Measurements from ENCODE around the gene MGLL. TPM values are rescaled to one million over a fixed set of nuclear protein-coding genes. Genes with fewer than 3 reads are reported as not detected.

Gene MGLL
- total RNA-seq, 5 donors from 2014 or later (not counting 1 experiment from before 2014, with no cell fraction given), result 0.78 to 3.7 (median 1.8) TPM

DNA sequence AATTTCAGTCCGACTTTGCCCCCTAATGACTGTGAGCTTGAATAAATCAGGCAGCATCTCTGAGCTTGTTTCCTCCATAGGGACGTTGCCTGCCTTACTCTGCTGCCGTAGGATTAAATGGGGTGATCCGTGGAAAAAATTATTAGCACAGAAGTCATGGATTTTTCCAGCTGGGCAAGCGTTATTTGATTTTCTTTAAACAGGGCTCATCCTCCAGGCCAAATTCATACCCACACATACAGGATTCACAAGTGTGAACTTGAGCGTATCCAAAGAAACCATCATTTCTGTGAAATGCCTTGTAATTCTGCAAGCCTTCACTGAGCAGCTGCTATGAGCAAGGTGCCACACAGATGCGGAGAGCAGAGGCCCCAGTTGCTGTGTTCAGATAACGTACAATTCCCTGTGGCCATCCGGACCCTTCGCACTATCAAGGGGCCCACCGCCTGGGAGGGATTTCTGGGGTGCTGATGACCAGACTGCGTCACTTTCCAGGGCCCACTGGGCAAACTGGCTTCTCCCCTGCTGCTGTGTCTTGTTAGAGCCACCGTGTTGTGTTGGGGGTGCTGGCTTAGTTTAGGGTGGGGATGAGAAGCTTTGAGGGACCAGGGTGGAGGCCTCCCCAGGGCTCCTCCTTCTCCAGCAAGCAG lies 61.4 kb downstream of the MGLL start:
- H3K4me1 Mint-ChIP-seq, result peaks cover 7 to 15% (median 11%) of the 10 kb centered on the region in 3 donors
- Histone ChIP-seq H3K4me1 (ENCODE audit: control insufficient read depth in 1 of 2, extremely low read depth in 1 of 2, insufficient read depth in 2 of 2, low read length in 2 of 2) (peaks cover 0 to 13% of the 10 kb centered on the region in 2 experiments), H3K36me3 (ENCODE audit: control insufficient read depth in 2 of 2, extremely low read depth in 1 of 2, insufficient read depth in 1 of 2, low read length in 1 of 2) (no peaks in the 10 kb centered on the region), H3K4me3 (ENCODE audit: control insufficient read depth in 1 of 2, extremely low read depth in 1 of 2, low read length in 1 of 2) (no peak overlapping the region), H3K27ac (ENCODE audit: low read length) (no peak overlapping the region), H3K9me3 (no peaks in the 10 kb centered on the region), H3K27me3 (replicated peaks in 1 of 2; ENCODE audit: control insufficient read depth in 2 of 2, extremely low read depth in 1 of 2, insufficient read depth in 2 of 2, low read length in 1 of 2) (peaks cover 0 to 44% of the 10 kb centered on the region in 2 experiments)
- H3K27me3 Mint-ChIP-seq, result peaks cover 3 to 14% of the 10 kb centered on the region in 2 donors
- ChIA-PET POLR2A (no interaction called here), CTCF (no interaction called here)
- no peaks in the 10 kb centered on the region for H3K36me3 Mint-ChIP-seq
- no peak overlapping the region for H3K4me3 Mint-ChIP-seq
- 83% methylated on average over 11 of the region's 13 CpGs for WGBS (ENCODE audit: insufficient coverage)
- H3K27ac Mint-ChIP-seq, result no peak overlapping the region
- ATAC-seq (replicated peaks in 1 of 4) (no peak), DNase-seq (no peak)
- H3K9me3 Mint-ChIP-seq, result no peaks in the 10 kb centered on the region

GRCh38 chr3:127760361-127760760 lies 62.0 kb downstream of the MGLL start:
- 95% methylated on average over 13 of the region's 14 CpGs for WGBS (ENCODE audit: insufficient coverage)
- H3K27me3 Mint-ChIP-seq, result peaks cover 3 to 10% of the 10 kb centered on the region in 2 donors
- peaks cover 0 to 13% of the 10 kb centered on the region in 2 experiments for H3K4me1 ChIP-seq (ENCODE audit: control insufficient read depth in 1 of 2, extremely low read depth in 1 of 2, insufficient read depth in 2 of 2, low read length in 2 of 2)

DNA sequence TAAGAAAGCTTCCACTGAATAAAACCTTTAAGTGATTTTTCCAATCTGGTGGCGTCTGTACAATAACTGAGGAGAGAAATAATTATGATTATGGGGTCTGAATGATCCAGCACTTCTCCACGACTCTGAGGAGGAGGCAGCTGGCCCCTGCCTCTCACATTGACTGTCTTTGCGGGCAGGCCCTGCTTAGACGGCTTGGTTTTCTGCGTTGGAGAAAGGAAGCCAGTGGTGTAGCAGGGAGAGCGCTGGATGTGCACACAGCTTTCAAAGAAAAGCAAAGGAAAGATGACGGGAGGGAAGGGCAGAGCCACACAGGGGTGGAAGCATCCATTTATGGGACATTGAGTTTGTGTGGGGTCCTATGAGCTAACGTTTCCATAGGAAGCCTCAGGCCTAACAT lies 62.5 kb downstream of the MGLL start:
- Histone ChIP-seq H3K4me1 (ENCODE audit: control insufficient read depth in 1 of 2, extremely low read depth in 1 of 2, insufficient read depth in 2 of 2, low read length in 2 of 2) (peaks cover 0 to 15% of the 10 kb centered on the region in 2 experiments), H3K36me3 (ENCODE audit: control insufficient read depth in 2 of 2, extremely low read depth in 1 of 2, insufficient read depth in 1 of 2, low read length in 1 of 2) (no peaks in the 10 kb centered on the region), H3K27ac (ENCODE audit: low read length) (no peak overlapping the region), H3K9me3 (no peaks in the 10 kb centered on the region), H3K27me3 (replicated peaks in 1 of 2; ENCODE audit: control insufficient read depth in 2 of 2, extremely low read depth in 1 of 2, insufficient read depth in 2 of 2, low read length in 1 of 2) (peaks cover 0 to 41% of the 10 kb centered on the region in 2 experiments), H3K4me3 (ENCODE audit: control insufficient read depth in 1 of 2, extremely low read depth in 1 of 2, low read length in 1 of 2) (no peak overlapping the region)
- Mint-ChIP-seq H3K4me1 (peaks cover 15 to 25% (median 18%) of the 10 kb centered on the region in 3 donors), H3K36me3 (no peaks in the 10 kb centered on the region), H3K9me3 (no peaks in the 10 kb centered on the region), H3K27me3 (peaks cover 3 to 11% of the 10 kb centered on the region in 2 donors), H3K27ac (no peak overlapping the region), H3K4me3 (no peak overlapping the region)
- ATAC-seq (replicated peaks in 1 of 4) (no peak), DNase-seq (no peak)
- WGBS (ENCODE audit: insufficient coverage), result 71% methylated on average over 7 of the region's 8 CpGs
- POLR2A ChIA-PET, result no interaction called here
- CTCF ChIA-PET, result no interaction called here

More at GRCh38 chr3:127760361-127760760, 62.0 kb downstream of the MGLL start:
- ATAC-seq (replicated peaks in 1 of 4) (no peak), DNase-seq (no peak)
- Histone ChIP-seq H3K36me3 (ENCODE audit: control insufficient read depth in 2 of 2, extremely low read depth in 1 of 2, insufficient read depth in 1 of 2, low read length in 1 of 2) (no peaks in the 10 kb centered on the region), H3K27me3 (replicated peaks in 1 of 2; ENCODE audit: control insufficient read depth in 2 of 2, extremely low read depth in 1 of 2, insufficient read depth in 2 of 2, low read length in 1 of 2) (peaks cover 0 to 41% of the 10 kb centered on the region in 2 experiments), H3K4me3 (ENCODE audit: control insufficient read depth in 1 of 2, extremely low read depth in 1 of 2, low read length in 1 of 2) (no peak overlapping the region), H3K27ac (ENCODE audit: low read length) (no peak overlapping the region), H3K9me3 (no peaks in the 10 kb centered on the region)
- no peaks in the 10 kb centered on the region for H3K9me3 Mint-ChIP-seq
- CTCF ChIA-PET, result no interaction called here
- no peak overlapping the region for H3K4me3 Mint-ChIP-seq
- no peaks in the 10 kb centered on the region for H3K36me3 Mint-ChIP-seq
- no peak overlapping the region for H3K27ac Mint-ChIP-seq
- peaks cover 10 to 20% (median 14%) of the 10 kb centered on the region in 3 donors for H3K4me1 Mint-ChIP-seq
- POLR2A ChIA-PET, result no interaction called here

DNA sequence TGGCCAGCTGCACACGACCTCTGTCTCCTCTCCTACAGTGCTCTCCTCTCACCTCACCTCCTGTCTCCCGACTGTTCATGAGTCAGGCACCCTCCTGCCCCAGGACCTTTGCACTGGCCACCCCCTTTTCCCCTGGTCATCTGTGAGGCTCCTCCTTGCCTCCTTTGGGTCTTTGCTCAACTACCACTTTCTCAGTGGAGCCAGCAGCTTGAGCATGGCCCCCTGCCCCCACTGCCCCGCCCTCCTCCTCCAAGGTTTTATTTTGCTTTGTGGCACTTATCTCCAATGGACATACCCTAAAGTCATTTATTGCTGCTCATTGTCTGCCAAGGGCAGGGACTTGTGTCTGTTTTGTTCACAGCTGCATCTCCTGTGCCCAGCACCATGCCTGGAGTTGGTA lies 64.3 kb downstream of the MGLL start:
- Histone ChIP-seq H3K4me1 (ENCODE audit: control insufficient read depth in 1 of 2, extremely low read depth in 1 of 2, insufficient read depth in 2 of 2, low read length in 2 of 2) (peaks cover 6 to 18% of the 10 kb centered on the region in 2 experiments), H3K4me3 (ENCODE audit: control insufficient read depth in 1 of 2, extremely low read depth in 1 of 2, low read length in 1 of 2) (no peak overlapping the region), H3K27me3 (replicated peaks in 1 of 2; ENCODE audit: control insufficient read depth in 2 of 2, extremely low read depth in 1 of 2, insufficient read depth in 2 of 2, low read length in 1 of 2) (peaks cover 0 to 46% of the 10 kb centered on the region in 2 experiments), H3K27ac (ENCODE audit: low read length) (no peak overlapping the region), H3K9me3 (no peaks in the 10 kb centered on the region), H3K36me3 (ENCODE audit: control insufficient read depth in 2 of 2, extremely low read depth in 1 of 2, insufficient read depth in 1 of 2, low read length in 1 of 2) (no peaks in the 10 kb centered on the region)
- Mint-ChIP-seq H3K4me1 (peaks cover 19 to 31% (median 26%) of the 10 kb centered on the region in 3 donors), H3K36me3 (no peaks in the 10 kb centered on the region), H3K27ac (no peak overlapping the region), H3K9me3 (no peaks in the 10 kb centered on the region), H3K27me3 (peaks cover 3 to 12% of the 10 kb centered on the region in 2 donors), H3K4me3 (no peak overlapping the region)
- ChIA-PET CTCF (no interaction called here), POLR2A (no interaction called here)
- DNase-seq, result no peak
- ATAC-seq (replicated peaks in 1 of 4), result no peak
- WGBS (ENCODE audit: insufficient coverage), result 70% methylated on average over 3 of the region's 3 CpGs

GRCh38 chr3:127755305-127755681 lies 67.0 kb downstream of the MGLL start:
- Histone ChIP-seq H3K27me3 (replicated peaks in 1 of 2; ENCODE audit: control insufficient read depth in 2 of 2, extremely low read depth in 1 of 2, insufficient read depth in 2 of 2, low read length in 1 of 2) (peaks cover 0 to 32% of the 10 kb centered on the region in 2 experiments), H3K27ac (ENCODE audit: low read length) (no peak overlapping the region), H3K36me3 (ENCODE audit: control insufficient read depth in 2 of 2, extremely low read depth in 1 of 2, insufficient read depth in 1 of 2, low read length in 1 of 2) (no peaks in the 10 kb centered on the region), H3K9me3 (no peaks in the 10 kb centered on the region), H3K4me1 (ENCODE audit: control insufficient read depth in 1 of 2, extremely low read depth in 1 of 2, insufficient read depth in 2 of 2, low read length in 2 of 2) (peaks cover 6 to 7% of the 10 kb centered on the region in 2 experiments), H3K4me3 (ENCODE audit: control insufficient read depth in 1 of 2, extremely low read depth in 1 of 2, low read length in 1 of 2) (no peak overlapping the region)
- POLR2A ChIA-PET, result interaction anchor here in 1 of 2 donors (0.6 kb wide), 1 partner anchor 102 kb away, joined by 3 read pairs; no protein-coding TSS in a partner anchor
- no peaks in the 10 kb centered on the region for H3K9me3 Mint-ChIP-seq
- ATAC-seq (replicated peaks in 1 of 4) (no peak), DNase-seq (no peak)
- 95% methylated on average over 6 of the region's 12 CpGs for WGBS (ENCODE audit: insufficient coverage)
- peaks cover 3 to 17% of the 10 kb centered on the region in 2 donors for H3K27me3 Mint-ChIP-seq
- H3K36me3 Mint-ChIP-seq, result no peaks in the 10 kb centered on the region
- peak overlapping the region in 1 of 3 donors; percentile 53 for H3K4me3 Mint-ChIP-seq
- CTCF ChIA-PET, result no interaction called here
- H3K27ac Mint-ChIP-seq, result no peak overlapping the region
- peaks cover 15 to 16% (median 16%) of the 10 kb centered on the region in 3 donors for H3K4me1 Mint-ChIP-seq

- Mint-ChIP-seq H3K27ac (no peak overlapping the region), H3K36me3 (no peaks in the 10 kb centered on the region), H3K4me1 (peaks cover 15 to 16% (median 16%) of the 10 kb centered on the region in 3 donors), H3K4me3 (peak overlapping the region; percentile 32 to 53 (median 41)), H3K9me3 (no peaks in the 10 kb centered on the region), H3K27me3 (peaks cover 3 to 22% of the 10 kb centered on the region in 2 donors)
- 45% methylated on average over 14 of the region's 34 CpGs for WGBS (ENCODE audit: insufficient coverage)
- Histone ChIP-seq H3K9me3 (no peaks in the 10 kb centered on the region), H3K36me3 (ENCODE audit: control insufficient read depth in 2 of 2, extremely low read depth in 1 of 2, insufficient read depth in 1 of 2, low read length in 1 of 2) (no peaks in the 10 kb centered on the region), H3K27ac (ENCODE audit: low read length) (no peak overlapping the region), H3K4me1 (ENCODE audit: control insufficient read depth in 1 of 2, extremely low read depth in 1 of 2, insufficient read depth in 2 of 2, low read length in 2 of 2) (peaks cover 6 to 7% of the 10 kb centered on the region in 2 experiments), H3K27me3 (replicated peaks in 1 of 2; ENCODE audit: control insufficient read depth in 2 of 2, extremely low read depth in 1 of 2, insufficient read depth in 2 of 2, low read length in 1 of 2) (peaks cover 0 to 34% of the 10 kb centered on the region in 2 experiments), H3K4me3 (ENCODE audit: control insufficient read depth in 1 of 2, extremely low read depth in 1 of 2, low read length in 1 of 2) (peak overlapping the region in 1 of 2 donors; percentile 49)
- ChIA-PET POLR2A (interaction anchor here in 1 of 2 donors (0.6 kb wide), 1 partner anchor 101 kb away, joined by 3 read pairs; no protein-coding TSS in a partner anchor), CTCF (no interaction called here)
- DNase-seq (peak in 3 of 35 experiments; percentile 2 to 18 (median 11)), ATAC-seq (replicated peaks in 1 of 4) (peak in 3 of 4 experiments; percentile 17 to 47 (median 29))
Measured at GRCh38 chr3:127754411-127755304, 67.7 kb downstream of the MGLL start.
